Cerebellar nuclear complex (tissue), 1 donor: ENCODE results near the gene STAM.
"Not testable (repeated sequence)": the region's sequence is repeated elsewhere in the genome, so short reads cannot be mapped to it uniquely, and the experiment has no call there.

Source experiments
- DNase-seq, 2 experiments: peaks; one replicate each; lab custom pipeline; 2025; lab: John Stamatoyannopoulos, UW

STAM gene

DNA sequence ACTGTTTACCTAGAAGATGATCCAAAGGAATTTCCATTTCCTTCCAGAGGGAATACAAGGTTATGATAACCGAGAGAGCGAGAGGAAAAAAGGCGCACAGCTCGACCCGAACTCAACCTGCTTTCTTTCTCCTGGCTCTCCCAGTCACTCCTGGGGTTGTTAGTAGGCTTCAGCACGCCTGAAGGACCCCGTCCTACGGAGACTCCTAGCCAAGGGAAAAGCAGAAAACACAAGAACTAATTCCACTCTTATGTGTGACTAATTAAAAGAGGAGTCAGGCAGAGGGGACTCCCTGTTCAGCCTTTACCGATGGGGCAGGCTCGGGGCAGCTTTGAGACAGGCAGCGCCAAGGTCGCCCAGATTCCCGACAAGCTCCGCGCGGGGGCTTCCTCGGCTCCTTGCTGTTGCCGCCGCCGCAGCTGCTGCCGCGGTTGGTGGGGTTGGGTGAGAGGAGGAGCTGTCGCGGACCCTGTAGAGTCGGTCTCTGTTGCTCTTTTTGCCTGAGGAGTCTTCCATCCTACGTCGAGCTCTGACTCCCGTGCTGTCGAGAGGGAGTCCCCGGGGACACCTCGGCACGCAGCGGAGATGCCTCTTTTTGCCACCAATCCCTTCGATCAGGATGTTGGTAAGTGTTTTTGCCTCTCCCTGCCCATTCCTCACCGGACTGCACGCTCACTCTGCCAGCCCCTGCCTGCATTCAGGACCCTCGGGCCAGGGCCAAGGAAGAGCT, at the start of gene STAM:
TSS of gene STAM (plus strand) at position 397 of the 730 bp plus-strand sequence. CDS start at position 586, 189 bp downstream.
- peak in 1 of 2 experiments; percentile 69 for DNase-seq

DNA sequence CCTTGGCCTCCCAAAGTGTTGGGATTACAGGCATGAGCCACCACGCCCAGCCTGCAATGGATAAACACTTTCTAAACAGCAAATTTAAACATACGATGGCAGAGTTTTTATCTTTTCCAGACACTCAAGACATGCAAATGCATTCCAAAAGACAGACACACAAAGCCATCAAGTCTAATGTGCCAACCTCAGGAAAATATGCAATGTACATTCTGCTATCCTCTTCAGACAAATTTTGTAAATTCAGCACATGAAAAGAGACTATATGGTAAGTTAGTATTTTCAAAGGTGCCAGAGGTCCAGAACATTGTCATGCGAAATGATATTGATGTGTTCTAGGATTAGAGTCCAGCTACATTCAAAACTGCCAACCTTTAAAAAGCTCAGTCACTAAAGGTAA, 46.6 kb upstream of the STAM start:
- no peak for DNase-seq

DNA sequence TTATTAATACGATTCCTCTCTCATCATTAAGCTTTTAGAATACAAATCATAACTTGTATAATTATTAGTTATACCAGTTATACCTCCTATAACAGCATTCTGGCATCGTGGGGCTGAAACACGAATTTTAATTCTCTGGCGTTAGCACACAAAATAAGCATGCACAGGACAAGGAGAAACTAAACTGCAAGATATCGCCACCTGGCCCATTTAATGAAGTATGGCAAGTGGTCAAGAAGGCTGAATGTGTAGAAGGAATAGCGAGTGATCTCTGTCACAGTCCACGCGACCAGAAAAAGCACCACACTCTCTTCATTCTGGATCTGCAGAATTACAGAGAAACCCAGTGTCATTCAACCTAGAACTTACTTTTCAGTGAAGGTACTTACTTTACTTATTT, 44.9 kb upstream of the STAM start:
- DNase-seq: no peak

DNA sequence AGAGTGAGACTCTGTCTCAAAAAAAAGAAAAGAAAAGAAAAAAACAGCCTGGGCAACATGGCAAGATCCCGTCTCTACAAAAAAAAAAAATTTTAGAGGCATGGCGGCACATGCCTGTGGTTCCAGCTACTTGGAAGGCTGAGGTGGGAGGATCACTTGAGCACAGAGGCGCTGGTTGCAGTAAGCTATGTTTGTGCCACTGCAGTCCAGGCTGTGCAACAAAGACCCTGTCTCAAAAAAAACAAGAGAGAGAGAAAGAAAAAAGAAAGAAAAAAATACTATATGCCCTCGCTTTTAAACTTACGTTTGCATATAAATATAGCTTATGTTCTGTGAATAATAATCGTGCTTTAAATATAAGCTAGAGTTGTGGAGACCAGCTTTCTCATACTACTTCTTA, 38.0 kb upstream of the STAM start:
- DNase-seq: no peak

DNA sequence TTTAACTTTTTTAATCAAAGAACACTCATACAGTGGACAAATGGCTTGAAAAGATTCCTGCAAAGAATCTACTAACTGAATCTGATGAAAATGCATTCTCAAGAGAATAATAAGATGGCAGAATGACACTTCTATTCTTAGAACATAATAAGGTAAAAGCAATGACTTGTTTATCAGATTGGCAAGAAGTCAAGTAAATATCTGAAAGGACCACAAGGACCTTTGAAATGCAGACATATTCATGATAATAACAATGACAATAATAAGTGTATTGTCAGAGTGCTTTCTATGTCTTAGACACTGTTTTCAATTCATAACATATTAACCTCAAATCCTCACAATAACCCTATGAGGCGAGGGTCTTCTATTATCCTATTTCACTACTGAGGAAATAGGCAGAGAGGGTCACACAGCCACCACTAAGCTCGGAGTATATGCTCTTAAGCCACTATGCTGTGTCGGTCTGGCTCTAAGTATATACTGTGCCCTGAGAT, 37.4 kb upstream of the STAM start:
- no peak for DNase-seq

DNA sequence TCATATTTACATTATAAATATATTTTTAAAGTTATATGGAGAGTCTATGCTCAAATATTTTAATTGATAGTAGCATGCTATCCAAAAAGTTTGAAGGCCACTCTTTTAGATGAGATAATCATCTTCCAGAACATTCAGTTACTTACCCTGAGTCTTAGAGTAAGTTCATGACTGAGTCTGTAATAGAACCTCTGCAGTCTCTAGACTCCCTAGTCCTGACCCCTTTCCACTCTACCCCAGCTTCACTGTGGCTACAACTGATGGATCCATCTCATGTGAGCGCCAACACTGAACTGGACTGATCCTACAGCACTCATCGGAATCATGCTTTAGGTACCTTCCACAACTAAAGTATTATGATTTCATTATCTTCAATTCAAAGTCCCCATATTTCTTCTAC, 36.9 kb upstream of the STAM start:
- DNase-seq: no peak

DNA sequence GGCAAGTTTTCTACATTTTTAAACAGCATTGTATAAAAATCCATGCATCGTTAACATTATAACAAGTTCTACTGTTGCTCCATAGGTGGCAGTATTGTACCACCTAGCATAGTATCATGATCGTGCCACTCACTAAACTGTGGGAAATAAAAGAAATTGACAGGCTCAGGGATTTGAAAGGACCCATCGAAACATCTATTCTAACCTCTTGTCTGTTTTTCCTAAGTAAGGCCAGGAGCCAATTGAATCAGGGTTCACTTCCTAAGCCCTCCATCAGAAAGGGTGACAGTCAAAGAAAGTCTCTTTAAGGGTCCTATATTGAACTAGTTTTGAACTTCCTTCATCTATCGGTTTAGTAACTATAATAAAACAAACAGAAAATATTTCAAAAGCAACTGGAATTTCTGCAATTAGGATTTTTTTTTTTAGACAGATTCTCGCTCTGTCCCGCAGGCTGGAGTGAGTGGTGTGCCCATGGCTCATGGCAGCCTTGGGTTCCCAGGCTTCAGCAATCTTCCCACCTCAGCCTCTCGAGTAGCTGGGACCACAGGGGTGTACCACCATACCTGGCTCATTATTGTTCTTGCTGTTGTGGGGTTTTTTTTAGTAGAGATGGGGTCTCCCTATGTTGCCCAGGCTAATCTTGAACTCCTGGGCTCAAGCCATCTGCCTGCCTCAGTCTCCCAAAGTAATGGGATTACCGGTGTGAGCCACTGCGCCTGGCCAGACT, 36.2 kb upstream of the STAM start:
- peak in 1 of 2 experiments; percentile 17 for DNase-seq

DNA sequence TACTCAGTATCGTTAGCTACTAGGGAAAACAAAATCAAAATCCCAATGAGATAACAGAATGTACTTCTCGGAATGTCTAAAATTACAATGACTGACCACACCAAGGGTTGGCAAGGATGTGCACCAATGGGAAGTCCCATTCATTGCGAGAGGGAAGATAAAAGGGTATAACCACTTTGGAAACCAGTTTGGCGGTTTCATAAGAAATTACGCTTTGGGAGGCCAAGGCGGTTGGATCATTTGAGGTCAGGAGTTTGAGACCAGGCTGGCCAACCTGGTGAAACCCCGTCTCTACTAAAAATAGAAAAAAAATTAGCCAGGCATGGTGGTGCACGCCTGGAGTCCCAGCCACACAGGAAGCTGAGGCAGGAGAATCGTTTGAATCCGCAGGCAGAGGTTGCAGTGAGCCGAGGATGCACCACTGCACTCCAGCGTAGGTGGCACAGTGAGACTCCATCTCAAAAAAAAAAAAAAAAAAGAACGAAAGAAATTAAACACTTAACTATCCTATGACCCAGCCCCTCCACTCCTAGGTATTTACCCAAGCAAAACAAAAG, 34.4 kb upstream of the STAM start:
- DNase-seq: no peak

DNA sequence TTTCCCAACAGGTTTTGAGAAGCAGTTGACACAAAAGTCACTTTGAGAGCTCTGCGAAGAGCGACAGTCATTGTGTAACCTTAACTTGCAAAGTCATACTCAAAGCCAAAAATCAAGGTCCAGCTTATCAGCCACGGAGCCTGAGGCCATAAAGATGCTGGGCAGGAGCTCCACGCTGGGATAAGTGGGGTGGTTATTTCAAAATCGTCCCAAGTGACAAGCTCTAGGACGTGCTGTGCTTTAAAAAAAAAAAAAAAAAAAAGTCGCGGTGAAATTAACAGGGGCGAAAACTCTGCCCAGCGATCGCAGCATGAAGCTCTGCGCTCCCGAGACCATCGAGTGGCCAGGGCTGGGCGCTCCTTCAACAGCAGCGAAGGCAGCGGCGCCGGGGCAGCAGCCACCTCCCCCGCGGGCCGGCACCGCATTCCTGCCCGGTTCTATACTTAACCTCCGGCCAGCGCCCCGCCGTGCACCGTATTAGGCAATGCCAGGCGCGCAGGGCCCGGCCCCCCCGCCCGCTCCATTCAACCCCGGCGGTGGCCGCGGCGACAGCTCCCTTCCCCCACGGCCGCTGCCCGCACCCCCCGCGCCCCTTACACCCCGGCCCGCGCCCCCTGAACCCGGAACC, 27.4 kb upstream of the STAM start:
- DNase-seq: no peak

DNA sequence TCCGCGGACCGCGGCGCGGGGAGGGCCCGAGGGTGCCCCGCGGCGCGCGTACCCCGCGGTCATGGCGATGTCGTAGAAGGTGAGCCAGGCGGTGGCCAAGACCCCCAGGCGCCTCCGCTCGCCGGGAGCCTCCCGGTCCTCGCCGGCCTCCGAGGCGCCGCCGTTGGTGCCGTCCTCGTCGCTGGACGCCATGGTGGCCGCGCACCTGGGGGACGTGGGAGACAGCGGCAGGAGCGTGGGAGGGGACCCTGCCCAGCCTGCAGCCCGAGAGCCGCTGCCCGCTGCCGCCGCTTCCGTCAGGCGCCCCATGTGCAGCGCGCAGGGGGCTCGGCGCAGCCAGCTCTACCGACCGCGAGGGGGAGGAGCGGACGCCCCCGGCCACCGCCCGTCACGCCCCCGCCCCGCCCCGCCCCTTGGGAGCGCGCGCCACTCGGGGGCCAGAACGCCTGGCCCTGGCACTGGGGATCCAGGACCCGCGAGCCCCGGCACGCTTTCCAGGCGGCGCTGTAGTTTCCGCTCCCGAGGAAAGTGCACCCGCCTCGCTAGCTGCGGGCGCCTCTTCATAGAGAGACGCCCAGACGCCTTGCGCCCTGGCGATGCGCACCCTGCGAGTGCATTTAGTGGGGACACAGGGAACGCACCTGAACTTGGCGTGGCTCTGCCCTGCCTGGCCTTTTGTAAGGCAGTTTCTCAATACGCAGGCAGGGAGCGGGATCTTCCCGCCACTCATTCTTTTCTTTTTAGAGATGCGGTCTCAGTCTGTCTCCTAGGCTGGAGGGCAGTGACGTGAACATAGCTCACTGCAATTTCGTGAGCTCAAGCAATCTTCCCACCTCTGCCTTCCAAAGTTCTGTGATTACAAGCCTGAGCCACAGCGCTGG, 26.7 kb upstream of the STAM start, which contains the start of gene HACD1:
TSS of gene HACD1 (minus strand) at position 344 of the 881 bp plus-strand sequence. CDS start at position 309, 35 bp downstream.
- DNase-seq: no peak

DNA sequence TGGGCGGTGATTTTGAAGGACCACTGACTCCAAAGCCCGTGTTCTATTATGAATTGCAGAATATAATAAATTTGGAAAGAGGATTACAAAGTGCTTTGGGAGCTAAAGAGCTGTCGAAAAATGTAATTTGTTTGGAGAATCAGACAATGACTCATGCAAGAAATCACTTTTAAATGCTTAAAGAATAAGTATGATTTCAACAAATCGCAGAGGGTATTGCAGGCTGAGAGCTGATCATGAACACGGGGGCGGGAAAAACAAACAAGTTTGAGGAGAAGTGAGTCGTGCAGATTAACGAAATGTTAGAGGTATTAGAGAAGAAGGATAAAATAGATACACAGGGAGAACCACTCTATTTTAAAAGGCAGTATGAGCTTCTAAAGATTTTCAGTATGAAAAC, 21.9 kb upstream of the STAM start:
- no peak for DNase-seq

DNA sequence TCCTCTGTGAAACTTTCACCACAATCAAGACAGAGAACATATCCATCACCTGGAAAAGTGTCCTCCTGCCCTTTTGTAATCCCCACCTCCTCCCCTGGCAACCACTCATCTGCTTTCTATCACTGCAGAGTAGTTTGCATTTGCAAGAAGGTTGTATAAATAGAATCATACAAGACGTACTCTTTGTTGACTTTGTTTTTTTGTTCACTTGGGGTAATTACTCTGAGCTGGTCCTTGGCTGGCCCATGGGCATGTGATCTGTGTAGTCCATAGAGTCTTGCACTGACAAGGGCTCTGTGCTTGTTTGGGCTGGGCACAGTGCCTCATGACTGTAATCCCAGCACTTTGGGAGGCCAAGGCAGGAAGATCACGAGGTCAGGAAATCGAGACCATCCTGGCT, 19.0 kb upstream of the STAM start:
- no peak for DNase-seq

DNA sequence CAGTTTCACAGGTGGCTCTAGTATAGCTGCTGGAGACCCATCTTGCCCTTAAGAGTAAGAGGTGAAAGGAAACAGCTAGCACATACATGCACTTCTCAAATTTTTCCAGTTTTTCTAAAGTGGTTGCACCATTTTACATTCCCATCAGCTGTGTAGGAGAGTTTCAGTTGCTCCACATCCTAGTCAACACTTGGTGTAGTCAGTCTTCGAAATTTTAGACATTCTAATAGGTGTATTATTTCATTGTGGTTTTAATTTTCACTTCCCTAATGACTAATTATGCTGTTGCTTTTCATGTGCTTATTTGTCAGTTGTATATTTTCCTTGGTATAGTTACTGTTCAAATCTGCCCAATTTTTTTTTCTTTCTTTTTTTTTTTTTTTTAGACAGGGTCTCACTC, 17.3 kb upstream of the STAM start:
- DNase-seq: no peak

DNA sequence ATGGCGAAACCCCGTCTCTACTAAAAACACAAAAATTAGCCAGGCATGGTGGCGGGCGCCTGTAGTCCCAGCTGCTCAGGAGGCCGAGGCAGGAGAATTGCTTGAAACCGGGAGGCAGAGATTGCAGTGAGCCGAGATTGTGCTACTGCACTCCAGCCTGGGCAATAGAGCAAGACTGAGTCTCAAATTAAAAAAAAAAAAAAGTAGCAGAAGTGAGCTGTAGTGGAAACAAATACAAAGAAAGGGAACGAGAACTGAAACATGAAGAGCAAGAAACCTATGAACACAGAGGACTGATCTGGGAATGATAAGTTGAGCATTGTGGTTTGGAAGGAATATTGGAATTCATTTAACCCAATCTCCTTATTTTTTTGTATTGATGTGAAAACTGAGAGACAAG, 11.4 kb upstream of the STAM start:
- DNase-seq: not testable (repeated sequence)

DNA sequence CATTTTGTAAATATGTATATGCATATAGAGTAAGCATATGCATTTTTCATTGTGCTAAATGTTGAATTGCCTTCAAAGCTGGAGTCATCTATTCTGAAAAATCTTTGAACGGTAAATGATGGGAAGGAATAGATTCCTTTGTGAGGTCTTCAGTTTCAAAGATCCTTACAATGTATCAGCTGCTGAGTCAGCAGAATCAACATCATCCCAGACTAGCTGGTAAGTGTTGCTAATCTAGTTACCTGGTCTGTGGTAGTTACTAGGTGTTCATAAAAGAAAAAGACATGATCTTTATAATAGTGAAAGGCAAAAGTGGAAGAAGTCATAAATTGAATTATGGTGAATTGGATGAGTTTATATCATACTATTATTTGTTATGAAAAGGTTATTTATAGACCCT, 10.6 kb upstream of the STAM start:
- no peak for DNase-seq

DNA sequence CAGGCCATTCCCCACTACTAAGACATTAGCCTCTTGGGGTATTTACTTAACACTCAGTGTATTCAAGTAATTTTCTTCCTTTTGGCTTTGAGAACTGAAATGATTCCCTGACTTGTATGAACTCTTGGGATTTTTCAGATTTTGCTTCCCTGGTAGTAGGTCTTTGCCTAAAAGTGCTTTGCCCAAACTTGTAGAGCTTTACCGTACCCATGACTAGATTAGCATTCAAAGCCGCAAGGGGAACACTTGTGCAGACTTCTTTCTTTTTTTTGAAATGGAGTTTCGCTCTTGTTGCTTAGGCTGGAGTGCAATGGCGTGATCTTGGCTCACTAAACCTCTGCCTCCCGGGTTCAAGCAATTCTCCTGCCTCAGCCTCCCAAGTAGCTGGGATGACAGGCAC, 6.1 kb upstream of the STAM start:
- DNase-seq: no peak

DNA sequence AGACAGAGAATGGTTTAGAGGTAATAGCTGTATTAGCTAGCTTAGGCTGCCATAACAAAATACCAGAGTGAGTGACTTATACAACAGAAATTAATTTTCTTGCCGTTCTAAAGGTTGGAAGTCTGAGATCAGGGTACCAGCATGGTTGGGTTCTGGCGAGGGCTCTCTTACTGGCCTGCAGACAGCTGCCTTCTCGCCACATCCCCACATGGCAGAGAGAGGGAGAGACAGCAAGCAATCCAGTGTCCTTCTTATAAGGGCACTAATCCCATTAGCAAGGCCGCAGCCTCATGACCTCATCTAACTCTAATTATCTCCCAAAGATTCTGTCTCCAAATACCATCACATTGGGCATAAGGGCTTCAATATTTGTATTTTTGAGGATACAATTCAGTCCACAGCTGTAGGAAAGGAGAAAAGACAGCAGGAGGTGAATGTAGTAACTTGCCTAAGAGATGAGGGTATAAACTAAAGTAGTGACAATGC, 3.6 kb upstream of the STAM start:
- no peak for DNase-seq

DNA sequence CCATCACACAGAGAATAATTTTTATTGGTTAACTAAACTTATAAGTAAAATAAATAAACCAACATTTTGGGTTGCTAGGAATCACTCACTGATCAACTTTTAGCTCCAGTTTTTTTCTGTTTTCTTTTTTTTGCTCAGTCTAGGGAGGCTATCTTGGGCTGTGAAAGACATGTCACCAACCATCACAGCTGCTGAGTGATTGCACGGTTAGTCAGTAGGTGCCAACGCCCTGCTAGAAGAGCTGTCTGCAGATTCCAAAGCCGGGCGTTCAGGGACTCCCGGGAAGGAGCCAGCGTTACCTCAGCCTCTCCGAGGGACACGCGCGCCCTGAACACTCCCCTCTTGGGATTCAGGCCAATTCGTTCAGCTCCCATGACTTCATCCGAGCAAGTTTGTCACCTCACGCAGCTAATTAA, 604 bp upstream of the STAM start:
- DNase-seq: no peak

DNA sequence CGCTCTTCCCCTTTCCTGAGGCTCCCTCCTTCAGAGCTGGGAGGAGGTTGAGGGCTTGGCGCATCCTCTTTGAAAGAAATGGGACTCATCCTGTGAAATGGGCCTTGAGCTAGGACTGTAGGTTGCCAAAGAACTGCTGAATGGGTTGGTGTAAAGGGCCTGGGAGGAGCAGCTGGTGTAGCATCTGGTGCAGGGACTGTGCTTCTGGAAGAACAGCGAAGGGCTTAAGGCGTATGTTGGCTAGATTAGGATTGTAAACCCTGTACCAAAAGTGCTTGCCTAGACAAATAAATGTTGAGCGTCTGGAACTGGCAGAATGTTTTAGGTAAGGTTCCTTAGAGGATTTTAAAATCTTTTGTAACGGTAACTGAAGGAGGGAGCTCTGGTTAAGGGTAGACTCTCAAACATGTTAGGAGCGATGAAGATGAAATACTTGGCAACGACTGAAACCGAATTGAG, 563 bp downstream of the STAM start:
- no peak for DNase-seq

DNA sequence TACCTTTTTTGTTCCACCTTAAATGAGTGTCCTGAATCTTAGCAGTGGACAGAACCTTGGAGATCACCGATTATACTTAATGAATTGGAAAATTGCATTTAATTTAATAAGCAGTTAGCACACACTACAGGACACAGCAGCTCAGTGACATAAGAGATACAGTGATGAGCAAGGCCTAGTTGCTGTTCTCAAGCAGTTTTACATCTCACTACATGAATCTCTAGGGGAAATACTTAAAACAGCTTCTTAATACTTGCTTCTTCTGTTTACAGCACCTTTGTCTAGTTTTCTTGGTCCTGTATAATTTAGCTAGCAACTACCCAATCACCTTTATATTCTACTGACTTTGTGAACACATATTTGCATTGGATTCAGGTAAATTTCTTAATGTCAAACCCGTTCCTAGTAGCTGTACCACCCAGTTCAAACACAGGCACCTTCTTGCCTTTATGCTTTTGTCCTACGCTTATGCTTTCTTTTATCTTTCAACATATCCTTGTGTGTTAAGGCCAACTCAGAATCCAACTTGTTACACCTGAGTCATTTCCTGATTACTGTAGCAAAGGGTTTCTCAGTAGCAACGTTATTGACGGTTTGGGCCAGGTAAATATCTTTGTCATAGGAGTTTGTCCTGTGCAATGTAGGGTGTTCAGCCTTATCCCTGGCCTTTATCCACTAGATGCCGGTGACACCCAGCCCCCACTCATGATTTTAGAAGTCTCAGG, 1.8 kb downstream of the STAM start:
- DNase-seq: no peak

DNA sequence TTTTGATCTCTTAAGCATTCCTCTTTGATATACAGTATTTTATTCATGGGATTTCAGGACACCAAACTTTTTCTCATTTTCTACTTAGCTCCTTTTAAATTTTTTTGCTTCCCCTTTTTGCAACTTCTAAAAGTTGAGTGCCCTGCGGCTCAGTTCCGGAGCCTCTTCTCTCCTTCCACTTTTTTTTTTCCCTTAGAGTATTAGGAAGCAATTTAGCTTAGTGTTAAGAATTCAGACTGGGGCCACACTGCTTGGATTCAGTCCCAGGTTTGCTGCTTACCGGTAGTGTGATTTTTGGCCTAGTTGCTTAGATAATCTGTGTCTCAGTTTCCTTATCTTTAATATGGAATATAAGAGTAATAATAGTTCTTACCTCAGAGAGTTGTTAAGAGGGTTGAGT, 3.4 kb downstream of the STAM start:
- no peak for DNase-seq
